HL-60/S4 (cell line): ENCODE measurements around the gene PPY.
"Not testable (repeated sequence)": the region's sequence is repeated elsewhere in the genome, so short reads cannot be mapped to it uniquely, and the experiment has no call there.

ENCODE experiments used
- in situ Hi-C: fragments of 300-500 bp; cut with MboI; formaldehyde crosslinking; loops from 2 replicates; pipeline ENCODE4 v1.14.3; 2022; ENCODE audit warnings: low sequenced_read_pairs

The PPY gene

GRCh38 chr17:43966276-43966675 is 24.0 kb upstream of the PPY start:
- in situ Hi-C loops, result no loop called here

- in situ Hi-C loops, result no loop called here
Observed at GRCh38 chr17:43962479-43962878, 20.2 kb upstream of the PPY start.

- in situ Hi-C loops, result no loop called here
Observed at GRCh38 chr17:43961954-43962353, 19.7 kb upstream of the PPY start.

- in situ Hi-C loops, result not testable (repeated sequence)
Observed at GRCh38 chr17:43961292-43961691, 19.0 kb upstream of the PPY start.

- in situ Hi-C loops, result no loop called here
Observed at GRCh38 chr17:43958748-43959352, 16.6 kb upstream of the PPY start.

- in situ Hi-C loops, result no loop called here
Observed at GRCh38 chr17:43956222-43956621, 13.9 kb upstream of the PPY start.

GRCh38 chr17:43953746-43954145 is 11.5 kb upstream of the PPY start, which contains the start of gene PYY:
TSS of gene PYY (minus strand) at chr17:43953940. CDS start at chr17:43953483, 457 bp downstream.
- in situ Hi-C loops, result no loop called here

GRCh38 chr17:43952724-43953666 is 10.7 kb upstream of the PPY start:
- in situ Hi-C loops, result no loop called here

GRCh38 chr17:43952351-43952723 is 10.1 kb upstream of the PPY start:
- in situ Hi-C loops, result no loop called here

- in situ Hi-C loops, result no loop called here
Observed at GRCh38 chr17:43951750-43952149, 9.5 kb upstream of the PPY start.

- in situ Hi-C loops, result no loop called here
Observed at GRCh38 chr17:43950554-43950953, 8.3 kb upstream of the PPY start.

- in situ Hi-C loops, result loop anchor here (25.0 kb wide), 1 partner anchor 213 kb away; the partner anchor contains the start of gene ASB16
Observed at GRCh38 chr17:43949781-43950180, 7.5 kb upstream of the PPY start.

GRCh38 chr17:43946781-43947180 is 4.5 kb upstream of the PPY start:
- in situ Hi-C loops, result loop anchor here (25.0 kb wide), 1 partner anchor 216 kb away; the partner anchor contains the start of gene ASB16

GRCh38 chr17:43945074-43945829 is 3.0 kb upstream of the PPY start:
- in situ Hi-C loops, result loop anchor here (25.0 kb wide), 1 partner anchor 217 kb away; the partner anchor contains the start of gene ASB16

- in situ Hi-C loops, result loop anchor here (25.0 kb wide), 1 partner anchor 222 kb away; the partner anchor contains the start of gene ASB16
Observed at GRCh38 chr17:43940630-43941029, 1.6 kb downstream of the PPY start.

- in situ Hi-C loops, result loop anchor here (25.0 kb wide), 1 partner anchor 222 kb away; the partner anchor contains the start of gene ASB16
Observed at GRCh38 chr17:43939886-43940285, 2.4 kb downstream of the PPY start.

GRCh38 chr17:43939452-43939851 is 2.8 kb downstream of the PPY start:
- in situ Hi-C loops, result loop anchor here (25.0 kb wide), 1 partner anchor 223 kb away; the partner anchor contains the start of gene ASB16

GRCh38 chr17:43938838-43939182 is 3.5 kb downstream of the PPY start:
- in situ Hi-C loops, result loop anchor here (25.0 kb wide), 1 partner anchor 223 kb away; the partner anchor contains the start of gene ASB16

GRCh38 chr17:43936434-43936833 is 5.8 kb downstream of the PPY start:
- in situ Hi-C loops, result loop anchor here (25.0 kb wide), 1 partner anchor 226 kb away; the partner anchor contains the start of gene ASB16

- in situ Hi-C loops, result loop anchor here (25.0 kb wide), 1 partner anchor 226 kb away; the partner anchor contains the start of gene ASB16
Observed at GRCh38 chr17:43935926-43936261, 6.4 kb downstream of the PPY start.
